Fibroblast of skin of right biceps (primary cell): ENCODE measurements around the gene NUDT17.

Experiments
- DNase-seq: peaks from one replicate; pipeline ENCODE4 v3.0.0-alpha.2; 2013

NUDT17 gene

DNA sequence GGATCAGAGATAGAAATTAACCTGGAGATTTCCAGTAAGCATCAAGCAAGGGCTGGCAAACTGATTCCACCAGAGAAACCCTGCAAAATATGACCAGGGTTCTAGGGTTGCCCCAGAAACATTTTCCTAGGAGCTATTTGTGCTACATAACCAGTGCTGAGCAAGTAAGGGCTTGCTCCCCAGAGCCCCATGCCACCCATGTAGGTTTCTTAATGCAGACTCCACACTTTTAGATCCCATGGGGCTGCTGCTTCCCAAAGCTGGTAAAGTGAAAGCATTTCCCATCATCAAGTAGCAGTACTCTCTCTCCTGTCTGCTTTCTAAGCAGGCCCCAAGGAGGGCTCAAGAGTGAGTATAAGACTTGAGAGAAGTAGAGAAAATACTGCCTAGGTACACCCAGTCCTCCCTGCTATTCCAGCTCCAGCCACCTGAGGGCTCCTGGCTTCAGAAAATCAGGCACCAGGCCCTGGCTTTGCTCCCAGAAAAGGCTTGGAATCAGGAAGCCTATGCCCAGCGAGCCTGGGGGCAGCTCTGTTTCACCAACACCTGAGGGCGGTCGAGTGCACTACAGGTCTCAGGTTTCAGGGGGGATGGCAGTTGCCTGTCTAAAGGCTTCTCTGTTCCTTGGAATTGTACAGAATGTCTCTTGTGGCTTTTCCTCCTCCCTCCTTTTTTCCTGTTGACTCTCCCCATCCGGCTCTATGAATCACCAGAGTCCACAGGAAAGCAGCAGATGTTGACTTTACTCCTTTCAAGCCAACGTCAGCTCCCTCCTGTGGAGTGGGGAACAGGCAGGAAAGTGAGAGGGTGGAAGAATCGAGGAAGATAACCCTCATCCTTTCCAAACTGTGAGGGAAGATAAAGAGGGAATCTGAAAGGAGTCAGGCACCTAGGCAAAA lies 46.4 kb downstream of the NUDT17 start:
- DNase-seq = peak; percentile 100

DNA sequence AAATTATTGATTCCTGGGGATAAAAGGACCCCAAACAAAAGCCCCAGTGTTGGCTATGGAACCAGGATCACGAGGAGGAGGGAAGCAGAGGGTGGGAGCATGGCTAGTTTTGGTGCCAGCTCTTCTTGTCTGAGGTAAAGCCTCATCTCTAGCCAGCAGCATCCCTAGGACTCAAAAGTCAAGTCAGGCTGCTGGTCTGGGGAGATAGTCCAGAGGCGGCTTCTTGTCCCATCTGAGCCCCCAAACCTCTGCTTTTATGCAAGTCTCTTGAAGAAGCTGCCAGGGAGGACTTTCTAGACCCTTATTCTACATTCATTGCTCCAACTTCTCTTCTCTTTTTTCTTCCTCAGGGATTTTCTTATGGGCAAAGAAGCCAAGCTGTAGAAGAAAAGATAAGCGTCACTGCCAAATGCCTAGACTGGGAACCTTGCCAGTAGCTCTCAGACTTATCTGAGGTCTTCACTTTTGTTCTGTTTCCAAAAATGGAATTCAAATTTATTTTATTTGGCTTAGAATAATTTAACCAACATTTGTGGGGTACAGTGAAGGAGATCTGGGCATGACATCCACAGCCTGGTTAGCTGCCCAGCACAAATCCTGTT lies 47.2 kb downstream of the NUDT17 start:
- peak; percentile 50 for DNase-seq

DNA sequence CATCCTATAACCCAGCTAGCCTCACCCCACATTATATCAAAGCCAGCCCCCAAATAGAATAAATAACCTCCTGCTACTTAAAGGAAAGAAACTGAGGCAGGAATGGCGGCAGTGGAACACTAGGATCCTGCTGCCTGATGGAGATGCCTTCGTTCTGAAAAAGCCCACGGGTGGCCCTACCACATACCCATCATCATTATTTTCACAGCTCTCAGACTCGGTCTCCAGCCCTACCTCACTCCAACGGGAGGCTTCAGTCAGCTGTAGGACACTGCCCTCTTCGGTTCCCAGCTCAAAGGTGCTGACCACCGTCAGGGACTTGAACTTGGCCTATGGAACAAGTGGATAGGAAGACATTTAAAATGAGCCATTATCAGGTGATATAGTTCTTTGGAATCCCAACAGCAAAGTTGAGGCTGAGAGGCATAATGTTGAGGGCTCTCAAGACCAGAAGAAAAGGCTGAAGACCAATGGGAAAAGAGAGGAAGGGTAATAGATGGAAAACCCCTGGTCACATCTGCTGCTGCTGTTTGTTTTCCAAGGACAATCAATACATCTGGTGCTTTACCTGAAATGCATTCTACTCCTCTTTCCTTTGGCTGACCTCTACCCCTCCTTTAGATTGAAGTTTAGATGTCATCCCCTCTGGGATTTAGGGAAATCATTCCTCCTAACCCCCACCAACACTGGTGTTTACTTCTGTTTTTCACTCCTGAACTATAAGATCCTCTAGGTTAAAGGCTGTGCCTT lies 48.1 kb downstream of the NUDT17 start:
- no peak for DNase-seq

DNA sequence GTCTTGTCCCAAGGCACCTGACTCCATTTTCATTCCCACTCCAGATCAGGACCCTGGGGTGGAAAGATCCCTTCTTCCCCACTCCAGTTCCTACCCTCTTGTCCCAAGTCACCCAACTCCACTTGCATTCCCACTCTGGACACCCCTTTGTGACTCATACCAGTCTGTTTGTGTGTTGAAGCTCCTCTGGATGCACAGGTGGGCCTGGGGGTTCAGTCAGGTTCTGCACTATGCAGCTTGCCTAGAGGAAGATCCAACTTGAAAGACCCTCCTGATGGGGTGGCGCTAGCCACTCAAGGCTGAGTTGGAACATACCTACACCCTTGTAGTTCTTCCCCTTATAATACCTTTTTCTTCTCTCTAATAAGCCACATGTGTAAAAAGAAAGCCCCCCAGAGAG lies 50.0 kb downstream of the NUDT17 start:
- DNase-seq = no peak

DNA sequence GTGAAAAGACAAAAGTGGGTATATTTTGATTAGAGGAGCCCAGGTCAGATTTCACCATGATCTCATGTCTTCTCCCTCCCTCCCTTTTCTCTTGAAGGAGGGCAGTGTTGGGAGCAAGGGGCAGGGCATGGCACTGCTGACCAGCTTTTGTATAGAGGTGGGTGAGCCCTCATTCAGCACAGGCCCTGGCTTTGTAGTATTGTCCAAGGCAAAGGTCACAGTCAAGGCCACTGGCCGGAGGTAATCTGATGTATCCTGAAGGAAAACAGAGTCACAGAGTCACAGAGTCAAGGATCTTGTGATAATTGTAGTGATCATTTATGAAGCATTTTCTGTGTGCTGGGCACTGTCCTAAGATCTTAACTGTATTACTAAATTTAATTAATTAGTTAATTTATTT lies 52.5 kb downstream of the NUDT17 start:
- no peak for DNase-seq
